Measurements from ENCODE around the gene MFAP5.

MFAP5 gene

GRCh38 chr12:8664228-8664913, 1.7 kb upstream of the MFAP5 start:
- Histone ChIP-seq H3K27me3 (no peaks in the 10 kb centered on the region), H3K4me1 (peaks cover 0 to 11% (median 4%) of the 10 kb centered on the region in 4 donors), H3K9me3 (no peaks in the 10 kb centered on the region), H3K4me3 (no peak overlapping the region), H3K36me3 (no peaks in the 10 kb centered on the region), H3K27ac (peak overlapping the region in 1 of 2 donors; percentile 42)
- intact Hi-C loops (cut with DNase I; ENCODE audit: low total_unique reads): no loop called here
- no peak for TF ChIP-seq CTCF (IDR thresholded peaks at IDR 0.05)
- DNase-seq: peak in 1 of 2 donors; percentile 62

GRCh38 chr12:8661751-8662150, 875 bp downstream of the MFAP5 start:
- no peak overlapping the region for H3K27ac ChIP-seq
- no peak for DNase-seq
- intact Hi-C loops (cut with DNase I; ENCODE audit: low total_unique reads): no loop called here
- peaks cover 0 to 17% (median 4%) of the 10 kb centered on the region in 4 donors for H3K4me1 ChIP-seq
- no peaks in the 10 kb centered on the region for H3K27me3 ChIP-seq
- H3K4me3 ChIP-seq: no peak overlapping the region
- TF ChIP-seq CTCF (IDR thresholded peaks at IDR 0.05): no peak
- no peaks in the 10 kb centered on the region for H3K9me3 ChIP-seq
- H3K36me3 ChIP-seq: no peaks in the 10 kb centered on the region

GRCh38 chr12:8661016-8661415, 1.6 kb downstream of the MFAP5 start:
- TF ChIP-seq CTCF (IDR thresholded peaks at IDR 0.05): no peak
- DNase-seq: no peak
- Histone ChIP-seq H3K27ac (no peak overlapping the region), H3K9me3 (no peaks in the 10 kb centered on the region), H3K4me1 (peaks cover 0 to 17% (median 4%) of the 10 kb centered on the region in 4 donors), H3K27me3 (no peaks in the 10 kb centered on the region), H3K36me3 (no peaks in the 10 kb centered on the region), H3K4me3 (no peak overlapping the region)
- intact Hi-C loops (cut with DNase I; ENCODE audit: low total_unique reads): no loop called here

GRCh38 chr12:8658346-8658745, 4.3 kb downstream of the MFAP5 start:
- no peak for TF ChIP-seq CTCF (IDR thresholded peaks at IDR 0.05)
- Histone ChIP-seq H3K27me3 (no peaks in the 10 kb centered on the region), H3K9me3 (no peaks in the 10 kb centered on the region), H3K36me3 (no peaks in the 10 kb centered on the region), H3K4me3 (no peak overlapping the region), H3K4me1 (peaks cover 0 to 6% (median 0%) of the 10 kb centered on the region in 4 donors), H3K27ac (no peak overlapping the region)
- intact Hi-C loops (cut with DNase I; ENCODE audit: low total_unique reads): no loop called here
- no peak for DNase-seq

- H3K27me3 ChIP-seq: no peaks in the 10 kb centered on the region
- intact Hi-C loops (cut with DNase I; ENCODE audit: low total_unique reads): no loop called here
- peaks cover 0 to 6% (median 0%) of the 10 kb centered on the region in 4 donors for H3K4me1 ChIP-seq
- no peak overlapping the region for H3K27ac ChIP-seq
- no peak for DNase-seq
- no peaks in the 10 kb centered on the region for H3K9me3 ChIP-seq
- H3K4me3 ChIP-seq: no peak overlapping the region
- no peaks in the 10 kb centered on the region for H3K36me3 ChIP-seq
- no peak for TF ChIP-seq CTCF (IDR thresholded peaks at IDR 0.05)
Observed at GRCh38 chr12:8655421-8655820, 7.2 kb downstream of the MFAP5 start.
